ENCODE data around the gene GPBAR1. TPM values are rescaled to one million over a fixed set of nuclear protein-coding genes. Genes with fewer than 3 reads are reported as not detected.

Gene GPBAR1
- total and polyA plus RNA-seq, 5 donors, result 3.5 to 8.6 (median 5.6) TPM

- Histone ChIP-seq H3K27ac (ENCODE audit: low read length) (peak overlapping the region; percentile 37), H3K27me3 (ENCODE audit: control insufficient read depth, insufficient read depth) (no peaks in the 10 kb centered on the region), H3K9me3 (ENCODE audit: control insufficient read depth, low read length) (no peaks in the 10 kb centered on the region), H3K4me1 (ENCODE audit: control insufficient read depth, insufficient read depth, low read length) (peaks cover 29% of the 10 kb centered on the region), H3K4me3 (ENCODE audit: low read length) (no peak overlapping the region)
- ATAC-seq (no peak), DNase-seq (peak in 2 of 3 donors; percentile 40 to 65)
- 61% methylated on average over 8 of the region's 8 CpGs for WGBS
- intact Hi-C loops (cut with DNase I), result no loop called here
Observed at GRCh38 chr2:218261423-218262236, 815 bp downstream of the GPBAR1 start.

GRCh38 chr2:218262237-218262600 lies 1.4 kb downstream of the GPBAR1 start:
- peak in 1 of 3 donors; percentile 62 for DNase-seq
- H3K27me3 ChIP-seq (ENCODE audit: control insufficient read depth, insufficient read depth), result no peaks in the 10 kb centered on the region
- H3K9me3 ChIP-seq (ENCODE audit: control insufficient read depth, low read length), result no peaks in the 10 kb centered on the region
- H3K27ac ChIP-seq (ENCODE audit: low read length), result peak overlapping the region; percentile 3
- WGBS, result 69% methylated on average over 6 of the region's 6 CpGs
- peaks cover 29% of the 10 kb centered on the region for H3K4me1 ChIP-seq (ENCODE audit: control insufficient read depth, insufficient read depth, low read length)
- H3K4me3 ChIP-seq (ENCODE audit: low read length), result no peak overlapping the region
- ATAC-seq, result no peak
- intact Hi-C loops (cut with DNase I), result no loop called here

GRCh38 chr2:218262631-218263586 lies 2.1 kb downstream of the GPBAR1 start:
- WGBS, result 84% methylated on average over 39 of the region's 39 CpGs
- peak in 2 of 3 donors; percentile 82 for DNase-seq
- Histone ChIP-seq H3K27me3 (ENCODE audit: control insufficient read depth, insufficient read depth) (no peaks in the 10 kb centered on the region), H3K27ac (ENCODE audit: low read length) (no peak overlapping the region), H3K9me3 (ENCODE audit: control insufficient read depth, low read length) (no peaks in the 10 kb centered on the region), H3K4me1 (ENCODE audit: control insufficient read depth, insufficient read depth, low read length) (peaks cover 29% of the 10 kb centered on the region), H3K4me3 (ENCODE audit: low read length) (no peak overlapping the region)
- ATAC-seq, result no peak
- intact Hi-C loops (cut with DNase I), result no loop called here

GRCh38 chr2:218263817-218264641 lies 3.2 kb downstream of the GPBAR1 start:
- peak in 2 of 3 donors; percentile 40 to 58 for DNase-seq
- Histone ChIP-seq H3K27ac (ENCODE audit: low read length) (no peak overlapping the region), H3K27me3 (ENCODE audit: control insufficient read depth, insufficient read depth) (no peaks in the 10 kb centered on the region), H3K4me1 (ENCODE audit: control insufficient read depth, insufficient read depth, low read length) (peaks cover 25% of the 10 kb centered on the region), H3K9me3 (ENCODE audit: control insufficient read depth, low read length) (no peaks in the 10 kb centered on the region), H3K4me3 (ENCODE audit: low read length) (no peak overlapping the region)
- no peak for ATAC-seq
- intact Hi-C loops (cut with DNase I), result no loop called here
- 69% methylated on average over 17 of the region's 17 CpGs for WGBS

- Histone ChIP-seq H3K27ac (ENCODE audit: low read length) (no peak overlapping the region), H3K4me3 (ENCODE audit: low read length) (no peak overlapping the region), H3K4me1 (ENCODE audit: control insufficient read depth, insufficient read depth, low read length) (peaks cover 24% of the 10 kb centered on the region), H3K9me3 (ENCODE audit: control insufficient read depth, low read length) (no peaks in the 10 kb centered on the region), H3K27me3 (ENCODE audit: control insufficient read depth, insufficient read depth) (no peaks in the 10 kb centered on the region)
- DNase-seq, result peak in 2 of 3 donors; percentile 49 to 57
- WGBS, result 88% methylated on average over 22 of the region's 22 CpGs
- ATAC-seq, result no peak
- intact Hi-C loops (cut with DNase I), result no loop called here
Observed at GRCh38 chr2:218264773-218265561, 4.2 kb downstream of the GPBAR1 start.

GRCh38 chr2:218265626-218266025 lies 4.8 kb downstream of the GPBAR1 start:
- 87% methylated on average over 8 of the region's 8 CpGs for WGBS
- intact Hi-C loops (cut with DNase I), result no loop called here
- ATAC-seq (no peak), DNase-seq (peak in 2 of 3 donors; percentile 38 to 49)
- Histone ChIP-seq H3K27me3 (ENCODE audit: control insufficient read depth, insufficient read depth) (no peaks in the 10 kb centered on the region), H3K4me3 (ENCODE audit: low read length) (no peak overlapping the region), H3K27ac (ENCODE audit: low read length) (no peak overlapping the region), H3K4me1 (ENCODE audit: control insufficient read depth, insufficient read depth, low read length) (peaks cover 17% of the 10 kb centered on the region), H3K9me3 (ENCODE audit: control insufficient read depth, low read length) (no peaks in the 10 kb centered on the region)

- no peaks in the 10 kb centered on the region for H3K9me3 ChIP-seq (ENCODE audit: control insufficient read depth, low read length)
- intact Hi-C loops (cut with DNase I), result no loop called here
- no peak overlapping the region for H3K4me3 ChIP-seq (ENCODE audit: low read length)
- peaks cover 17% of the 10 kb centered on the region for H3K4me1 ChIP-seq (ENCODE audit: control insufficient read depth, insufficient read depth, low read length)
- no peak for ATAC-seq
- WGBS, result 93% methylated on average over 15 of the region's 15 CpGs
- DNase-seq, result peak in 2 of 3 donors; percentile 44
- H3K27ac ChIP-seq (ENCODE audit: low read length), result no peak overlapping the region
- no peaks in the 10 kb centered on the region for H3K27me3 ChIP-seq (ENCODE audit: control insufficient read depth, insufficient read depth)
Observed at GRCh38 chr2:218266316-218266979, 5.6 kb downstream of the GPBAR1 start.

GRCh38 chr2:218267259-218267658 lies 6.4 kb downstream of the GPBAR1 start:
- Histone ChIP-seq H3K27ac (ENCODE audit: low read length) (no peak overlapping the region), H3K4me1 (ENCODE audit: control insufficient read depth, insufficient read depth, low read length) (peaks cover 14% of the 10 kb centered on the region), H3K27me3 (ENCODE audit: control insufficient read depth, insufficient read depth) (no peaks in the 10 kb centered on the region), H3K4me3 (ENCODE audit: low read length) (no peak overlapping the region), H3K9me3 (ENCODE audit: control insufficient read depth, low read length) (no peaks in the 10 kb centered on the region)
- intact Hi-C loops (cut with DNase I), result no loop called here
- peak in 1 of 3 donors; percentile 30 for DNase-seq
- WGBS, result 97% methylated on average over 6 of the region's 6 CpGs
- no peak for ATAC-seq

- Histone ChIP-seq H3K27ac (ENCODE audit: low read length) (peak within 1 kb of the TSS; percentile 61), H3K4me1 (ENCODE audit: control insufficient read depth, insufficient read depth, low read length) (peaks cover 6% of the 10 kb centered on the region), H3K4me3 (ENCODE audit: low read length) (peak within 1 kb of the TSS; percentile 86), H3K9me3 (ENCODE audit: control insufficient read depth, low read length) (no peaks in the 10 kb centered on the region), H3K27me3 (ENCODE audit: control insufficient read depth, insufficient read depth) (no peaks in the 10 kb centered on the region)
- intact Hi-C loops (cut with DNase I), result no loop called here
- peak; percentile 100 for DNase-seq
- peak; percentile 92 to 95 for ATAC-seq
- WGBS, result under 1% methylated on average over 64 of the region's 64 CpGs
Observed at GRCh38 chr2:218269900-218270720, 9.3 kb downstream of the GPBAR1 start, which contains the start of the genes AAMP and PNKD. Gene AAMP, minus strand, starts transcription at chr2:218270137. Its CDS starts 51 bp downstream, at chr2:218270086. Gene PNKD, plus strand, starts transcription at chr2:218270519. Its CDS starts 17 bp downstream, at chr2:218270536.
